Head of caudate nucleus (tissue), 42 donors: ENCODE measurements around the gene ZFYVE16.
"Not testable (repeated sequence)": the region's sequence is repeated elsewhere in the genome, so short reads cannot be mapped to it uniquely, and the experiment has no call there.

Source experiments
- DNase-seq, 42 donors: peaks; one replicate each; pipeline versions ENCODE4 v3.0.0 to v3.0.0-alpha.2; 2020 to 2021; ENCODE audit warnings: mixed read lengths in 7 of 42
- intact Hi-C: fragments of 100-400 bp; cut with DNase I; formaldehyde crosslinking; loops from one replicate; pipeline ENCODE4 v1.15.0; 2022

ZFYVE16 gene

DNA sequence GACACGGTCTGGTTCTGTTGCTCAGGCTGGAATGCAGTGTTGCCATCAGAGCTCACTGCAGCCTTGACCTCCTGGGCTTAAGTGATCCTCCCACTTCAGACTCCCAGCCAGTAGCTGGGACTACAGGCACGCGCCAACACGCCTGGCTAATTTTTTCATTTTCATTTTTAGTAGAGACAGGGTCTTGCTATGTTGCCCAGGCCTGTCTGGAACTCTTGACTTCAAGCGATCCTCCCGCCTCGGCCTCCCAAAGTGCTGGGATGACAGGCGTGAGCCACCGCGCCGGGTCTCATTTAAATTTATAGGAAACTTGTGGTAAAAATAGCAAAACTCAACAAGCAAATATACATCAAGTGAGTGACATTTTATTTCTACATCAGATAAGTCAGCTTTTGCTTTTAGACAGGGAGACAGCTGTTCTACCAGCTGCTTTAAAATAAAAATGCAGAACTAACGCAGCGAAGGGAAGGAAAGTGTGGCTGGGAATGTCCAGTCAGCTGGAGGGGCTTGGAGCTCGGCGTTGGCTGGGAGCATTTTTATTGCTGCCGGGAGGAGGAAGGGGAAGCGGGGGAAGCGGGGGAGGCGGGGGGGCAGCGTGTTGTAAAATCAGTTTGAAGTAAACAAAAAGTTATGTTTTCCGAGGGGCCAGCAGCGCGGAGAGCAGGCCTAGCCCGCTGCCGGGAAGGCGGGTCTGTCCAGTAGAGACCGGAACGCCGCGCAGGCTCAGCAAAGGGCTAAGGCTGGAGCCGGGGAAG lies 707 bp upstream of the ZFYVE16 start:
- intact Hi-C loops, result loop anchor here (5.0 kb wide), 1 partner anchor 35 kb away; no protein-coding TSS in a partner anchor
- peak in 14 of 42 donors; percentile 7 to 51 (median 18) for DNase-seq

- intact Hi-C loops, result loop anchor here (5.0 kb wide), 1 partner anchor 36 kb away; no protein-coding TSS in a partner anchor
- peak in 37 of 42 donors; percentile 35 to 85 (median 73) for DNase-seq
Observed at GRCh38 chr5:80408484-80409366, 861 bp downstream of the ZFYVE16 start.

GRCh38 chr5:80409367-80409966 lies 1.6 kb downstream of the ZFYVE16 start:
- intact Hi-C loops, result loop anchor here (5.0 kb wide), 1 partner anchor 37 kb away; no protein-coding TSS in a partner anchor
- DNase-seq, result peak in 1 of 42 donors; percentile 17

- intact Hi-C loops, result loop anchor here (10.0 kb wide), 1 partner anchor 73 kb away; the partner anchor contains the start of gene FAM151B
Observed at GRCh38 chr5:80411589-80412219, 3.8 kb downstream of the ZFYVE16 start.

DNA sequence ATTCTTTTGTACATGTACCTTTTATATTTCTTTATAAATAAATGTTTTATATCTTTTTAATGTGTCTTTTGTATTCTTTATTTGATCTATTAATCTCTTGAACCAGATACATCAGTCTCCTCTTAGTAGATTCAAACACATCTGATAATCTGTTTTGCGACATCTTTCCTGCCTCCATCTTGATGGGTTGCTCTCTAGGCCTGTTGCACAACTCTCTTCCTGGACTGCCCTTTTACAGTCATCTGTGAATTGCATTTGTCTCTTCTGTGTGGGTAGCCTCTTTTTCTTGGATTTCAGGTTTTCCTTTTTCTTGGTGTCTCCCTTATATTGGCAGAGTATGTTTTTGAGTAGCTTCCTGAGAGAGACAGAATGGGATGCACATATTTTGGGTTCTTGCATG lies 6.2 kb downstream of the ZFYVE16 start:
- intact Hi-C loops, result loop anchor here (10.0 kb wide), 1 partner anchor 71 kb away; the partner anchor contains the start of gene FAM151B
- DNase-seq, result no peak

More at GRCh38 chr5:80411589-80412219, 3.8 kb downstream of the ZFYVE16 start:
- DNase-seq, result peak in 1 of 42 donors; percentile 53

DNA sequence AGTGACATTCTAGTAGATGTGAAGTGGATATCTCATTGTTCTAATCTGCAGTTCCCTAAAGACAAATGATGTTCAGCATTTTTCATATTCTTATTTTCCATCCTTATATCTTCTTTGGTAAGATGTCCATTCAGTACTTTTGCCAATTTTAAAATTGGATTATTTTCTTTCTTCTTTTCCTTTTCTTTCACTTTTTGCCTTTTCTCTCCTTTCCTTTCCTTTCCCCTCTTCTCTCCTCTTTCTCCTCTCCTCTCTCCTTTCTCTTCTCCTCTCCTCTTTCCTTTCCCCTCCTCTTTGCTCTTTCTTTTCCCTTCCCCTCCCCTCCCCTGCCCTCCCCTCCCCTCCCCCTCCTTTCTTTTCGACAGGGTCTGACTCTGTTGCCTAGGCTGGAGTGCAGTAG lies 10.1 kb downstream of the ZFYVE16 start:
- no peak for DNase-seq
- intact Hi-C loops, result loop anchor here (10.0 kb wide), 1 partner anchor 67 kb away; the partner anchor contains the start of gene FAM151B

DNA sequence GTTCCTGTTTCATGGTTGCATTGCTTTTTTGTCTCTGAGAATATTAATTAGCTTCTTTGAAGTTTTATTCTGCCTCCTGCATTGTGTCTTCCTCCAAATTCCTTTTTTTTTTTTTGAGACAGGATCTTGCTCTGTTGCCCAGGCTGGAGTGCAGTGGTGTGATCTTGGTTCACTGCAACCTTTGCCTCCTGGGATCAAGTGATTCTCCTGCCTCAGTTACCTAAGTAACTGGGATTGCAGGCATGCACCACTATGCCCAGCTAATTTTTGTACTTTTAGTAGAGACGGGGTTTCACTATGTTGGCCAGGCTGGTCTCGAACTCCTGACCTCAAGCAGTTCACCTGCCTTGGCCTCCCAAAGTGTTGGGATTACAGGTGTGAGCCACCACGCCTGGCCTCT lies 16.5 kb downstream of the ZFYVE16 start:
- DNase-seq, intact Hi-C loops: not testable (repeated sequence)

DNA sequence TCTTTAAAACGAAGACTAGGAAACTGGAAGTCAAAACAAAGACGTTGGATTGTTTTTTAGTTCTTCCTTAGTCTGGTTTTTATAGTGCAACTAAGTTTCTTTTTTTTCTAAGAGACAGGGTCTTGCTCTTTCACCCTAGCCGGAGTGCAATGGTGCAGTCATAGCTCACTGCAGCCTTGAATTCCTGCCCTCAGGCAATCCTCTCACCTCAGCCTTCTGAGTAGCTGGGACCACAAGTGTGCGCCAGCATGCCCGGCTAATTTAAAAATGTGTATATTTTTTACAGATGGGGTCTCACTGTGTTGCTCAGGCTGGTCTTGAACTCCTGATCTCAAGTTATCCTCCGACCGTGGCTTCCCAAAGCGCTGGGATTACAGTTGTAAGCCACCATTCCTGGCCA lies 27.6 kb downstream of the ZFYVE16 start:
- intact Hi-C loops, result no loop called here
- no peak for DNase-seq

DNA sequence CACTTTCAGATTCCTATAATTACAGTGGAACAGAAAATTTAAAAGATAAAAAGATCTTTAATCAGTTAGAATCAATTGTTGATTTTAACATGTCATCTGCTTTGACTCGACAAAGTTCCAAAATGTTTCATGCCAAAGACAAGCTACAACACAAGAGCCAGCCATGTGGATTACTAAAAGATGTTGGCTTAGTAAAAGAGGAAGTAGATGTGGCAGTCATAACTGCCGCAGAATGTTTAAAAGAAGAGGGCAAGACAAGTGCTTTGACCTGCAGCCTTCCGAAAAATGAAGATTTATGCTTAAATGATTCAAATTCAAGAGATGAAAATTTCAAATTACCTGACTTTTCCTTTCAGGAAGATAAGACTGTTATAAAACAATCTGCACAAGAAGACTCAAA lies 29.5 kb downstream of the ZFYVE16 start:
- DNase-seq, result no peak
- intact Hi-C loops, result no loop called here

- DNase-seq, result no peak
- intact Hi-C loops, result no loop called here
Observed at GRCh38 chr5:80438739-80439138, 30.9 kb downstream of the ZFYVE16 start.

DNA sequence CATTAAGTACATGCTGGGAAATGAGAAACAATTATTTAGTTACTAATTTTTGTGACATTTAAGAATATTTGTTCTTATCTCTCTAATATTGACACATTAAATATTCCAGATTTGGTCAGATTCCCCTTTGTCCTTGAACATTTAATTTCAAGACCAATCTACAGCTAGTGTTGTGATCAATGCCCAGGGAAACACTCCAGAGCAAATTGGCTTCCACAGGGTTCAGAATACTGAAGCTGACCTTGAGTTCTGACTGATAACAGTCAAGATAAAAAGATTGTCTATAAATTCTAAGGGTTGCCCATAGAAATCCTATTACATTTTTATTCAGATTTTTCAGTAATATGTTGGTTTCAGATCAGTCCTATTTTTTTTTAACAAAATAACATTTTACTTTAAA lies 31.3 kb downstream of the ZFYVE16 start:
- no peak for DNase-seq
- intact Hi-C loops, result no loop called here

DNA sequence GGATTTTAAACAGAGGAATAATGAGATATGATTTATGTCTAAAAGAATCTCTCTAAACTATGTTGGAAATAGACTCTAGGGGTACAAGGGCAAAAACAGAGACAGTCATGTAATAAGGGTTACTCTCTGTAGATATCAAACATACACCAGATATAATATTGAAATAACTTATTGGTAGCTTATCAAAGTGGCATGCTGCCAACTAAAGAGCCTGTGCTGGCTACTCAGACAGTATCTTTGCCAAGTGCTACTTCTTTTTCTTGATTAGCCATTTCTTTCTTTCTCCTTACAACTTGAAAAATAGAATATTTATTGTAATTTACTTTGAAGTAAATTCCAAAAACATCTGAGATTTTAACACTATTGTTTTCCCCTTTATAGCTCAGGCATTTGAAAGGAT lies 34.9 kb downstream of the ZFYVE16 start:
- DNase-seq, result no peak
- intact Hi-C loops, result no loop called here

DNA sequence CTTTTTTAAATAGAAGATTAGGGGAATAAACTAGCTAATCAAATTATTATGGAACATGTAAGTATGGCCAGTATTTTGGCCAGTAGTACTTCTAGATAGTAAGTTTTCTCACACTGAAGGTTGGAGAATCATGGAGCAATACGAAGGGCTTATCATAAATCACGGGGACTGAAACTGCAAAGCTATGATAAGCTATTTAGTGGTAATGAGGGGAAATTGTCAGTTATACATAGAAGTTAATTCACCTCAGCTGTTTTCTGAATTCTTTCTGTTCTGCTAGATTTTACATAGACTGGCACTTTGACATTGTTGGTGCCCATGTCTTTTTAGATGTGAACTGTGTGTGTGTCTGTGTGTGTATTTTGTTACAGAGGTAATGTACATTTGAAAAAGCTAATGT lies 45.5 kb downstream of the ZFYVE16 start:
- intact Hi-C loops, result no loop called here
- DNase-seq, result no peak

DNA sequence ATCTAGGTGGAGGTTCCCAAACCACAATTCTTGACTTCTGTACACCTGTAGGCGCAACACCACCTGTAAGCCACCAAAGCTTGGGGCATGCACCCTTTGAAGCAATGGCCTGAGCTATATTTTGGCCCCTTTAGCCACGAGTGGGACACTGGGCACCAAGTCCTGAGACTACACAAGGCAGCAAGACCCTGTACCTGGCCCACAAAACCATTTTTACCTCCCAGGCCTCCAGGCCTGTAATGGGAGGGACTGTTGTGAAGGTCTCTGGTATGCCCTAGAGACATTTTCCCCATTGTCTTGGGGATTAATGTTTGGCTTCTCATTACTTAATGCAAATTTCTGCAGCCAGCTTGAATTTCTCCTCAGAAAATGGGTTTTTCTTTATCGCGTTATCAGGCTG lies 55.4 kb downstream of the ZFYVE16 start:
- intact Hi-C loops, result no loop called here
- no peak for DNase-seq

- DNase-seq, result no peak
- intact Hi-C loops, result no loop called here
Observed at GRCh38 chr5:80466669-80467485, 59.0 kb downstream of the ZFYVE16 start.

DNA sequence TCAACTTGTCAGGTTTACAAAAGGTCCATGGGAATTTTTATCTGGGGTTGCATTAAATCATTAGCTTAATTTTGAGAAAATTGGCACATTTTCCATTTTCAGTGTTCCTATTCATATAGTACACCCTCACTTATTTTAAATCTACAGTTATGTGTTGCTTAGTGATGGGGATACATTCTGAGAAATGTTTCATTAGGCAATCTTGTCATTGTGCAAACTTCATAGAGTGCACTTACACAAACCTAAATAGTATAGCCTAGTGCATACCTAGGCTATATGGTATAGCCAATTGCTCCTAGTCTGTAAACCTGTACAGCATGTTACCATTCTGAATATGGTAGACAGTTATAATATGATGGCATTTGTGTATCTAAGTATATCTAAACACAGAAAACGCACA lies 60.3 kb downstream of the ZFYVE16 start:
- no peak for DNase-seq
- intact Hi-C loops, result no loop called here

- DNase-seq, intact Hi-C loops: not testable (repeated sequence)
Observed at GRCh38 chr5:80470631-80471030, 62.8 kb downstream of the ZFYVE16 start.

DNA sequence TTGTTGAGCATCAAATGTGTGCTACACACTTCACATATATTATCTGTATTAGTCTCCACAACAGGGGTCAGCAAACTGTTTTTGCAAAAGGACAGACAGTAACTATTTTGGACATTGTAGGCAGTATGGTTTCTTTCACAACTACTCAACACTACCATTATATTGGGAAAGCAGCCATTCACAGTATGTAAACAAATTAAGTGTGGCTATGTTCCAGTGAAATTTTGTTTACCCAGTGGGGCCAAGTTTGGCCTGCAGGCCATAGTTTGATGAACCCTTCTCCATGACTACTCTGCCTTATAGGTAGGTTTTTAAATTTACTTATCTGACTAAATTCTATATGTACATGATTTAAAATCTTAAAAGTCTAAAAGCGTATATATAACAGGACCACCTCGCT lies 67.1 kb downstream of the ZFYVE16 start:
- DNase-seq, result no peak
- intact Hi-C loops, result no loop called here
